Subcutaneous adipose tissue (tissue), 4 donors: ENCODE data around the gene WASHC4. TPM values are rescaled to one million over a fixed set of nuclear protein-coding genes. Genes with fewer than 3 reads are reported as not detected.

Experiments used
- total RNA-seq, 4 donors: library from RNA; depleted of rRNA; stranded (reverse); fragments of >200 nt; gene quantifications; one replicate each; pipeline ENCODE4 v1.1.0, GENCODE V29; 2016
- TF ChIP-seq, protein P1 (sequence below): fragments of 450-650 bp; IDR thresholded peaks from one replicate; pipeline ENCODE4 v1.5.1; 2016; ENCODE audit warnings: low read depth, mild to moderate bottlenecking, control low read depth, antibody characterized with exemption, moderate library complexity

Gene WASHC4, protein sequence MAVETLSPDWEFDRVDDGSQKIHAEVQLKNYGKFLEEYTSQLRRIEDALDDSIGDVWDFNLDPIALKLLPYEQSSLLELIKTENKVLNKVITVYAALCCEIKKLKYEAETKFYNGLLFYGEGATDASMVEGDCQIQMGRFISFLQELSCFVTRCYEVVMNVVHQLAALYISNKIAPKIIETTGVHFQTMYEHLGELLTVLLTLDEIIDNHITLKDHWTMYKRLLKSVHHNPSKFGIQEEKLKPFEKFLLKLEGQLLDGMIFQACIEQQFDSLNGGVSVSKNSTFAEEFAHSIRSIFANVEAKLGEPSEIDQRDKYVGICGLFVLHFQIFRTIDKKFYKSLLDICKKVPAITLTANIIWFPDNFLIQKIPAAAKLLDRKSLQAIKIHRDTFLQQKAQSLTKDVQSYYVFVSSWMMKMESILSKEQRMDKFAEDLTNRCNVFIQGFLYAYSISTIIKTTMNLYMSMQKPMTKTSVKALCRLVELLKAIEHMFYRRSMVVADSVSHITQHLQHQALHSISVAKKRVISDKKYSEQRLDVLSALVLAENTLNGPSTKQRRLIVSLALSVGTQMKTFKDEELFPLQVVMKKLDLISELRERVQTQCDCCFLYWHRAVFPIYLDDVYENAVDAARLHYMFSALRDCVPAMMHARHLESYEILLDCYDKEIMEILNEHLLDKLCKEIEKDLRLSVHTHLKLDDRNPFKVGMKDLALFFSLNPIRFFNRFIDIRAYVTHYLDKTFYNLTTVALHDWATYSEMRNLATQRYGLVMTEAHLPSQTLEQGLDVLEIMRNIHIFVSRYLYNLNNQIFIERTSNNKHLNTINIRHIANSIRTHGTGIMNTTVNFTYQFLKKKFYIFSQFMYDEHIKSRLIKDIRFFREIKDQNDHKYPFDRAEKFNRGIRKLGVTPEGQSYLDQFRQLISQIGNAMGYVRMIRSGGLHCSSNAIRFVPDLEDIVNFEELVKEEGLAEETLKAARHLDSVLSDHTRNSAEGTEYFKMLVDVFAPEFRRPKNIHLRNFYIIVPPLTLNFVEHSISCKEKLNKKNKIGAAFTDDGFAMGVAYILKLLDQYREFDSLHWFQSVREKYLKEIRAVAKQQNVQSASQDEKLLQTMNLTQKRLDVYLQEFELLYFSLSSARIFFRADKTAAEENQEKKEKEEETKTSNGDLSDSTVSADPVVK
- total RNA-seq, result 100 to 1,000 TPM in 3 of 4 donors, 10 to 100 TPM in 1; 77.6 to 132 (median 118) TPM

DNA sequence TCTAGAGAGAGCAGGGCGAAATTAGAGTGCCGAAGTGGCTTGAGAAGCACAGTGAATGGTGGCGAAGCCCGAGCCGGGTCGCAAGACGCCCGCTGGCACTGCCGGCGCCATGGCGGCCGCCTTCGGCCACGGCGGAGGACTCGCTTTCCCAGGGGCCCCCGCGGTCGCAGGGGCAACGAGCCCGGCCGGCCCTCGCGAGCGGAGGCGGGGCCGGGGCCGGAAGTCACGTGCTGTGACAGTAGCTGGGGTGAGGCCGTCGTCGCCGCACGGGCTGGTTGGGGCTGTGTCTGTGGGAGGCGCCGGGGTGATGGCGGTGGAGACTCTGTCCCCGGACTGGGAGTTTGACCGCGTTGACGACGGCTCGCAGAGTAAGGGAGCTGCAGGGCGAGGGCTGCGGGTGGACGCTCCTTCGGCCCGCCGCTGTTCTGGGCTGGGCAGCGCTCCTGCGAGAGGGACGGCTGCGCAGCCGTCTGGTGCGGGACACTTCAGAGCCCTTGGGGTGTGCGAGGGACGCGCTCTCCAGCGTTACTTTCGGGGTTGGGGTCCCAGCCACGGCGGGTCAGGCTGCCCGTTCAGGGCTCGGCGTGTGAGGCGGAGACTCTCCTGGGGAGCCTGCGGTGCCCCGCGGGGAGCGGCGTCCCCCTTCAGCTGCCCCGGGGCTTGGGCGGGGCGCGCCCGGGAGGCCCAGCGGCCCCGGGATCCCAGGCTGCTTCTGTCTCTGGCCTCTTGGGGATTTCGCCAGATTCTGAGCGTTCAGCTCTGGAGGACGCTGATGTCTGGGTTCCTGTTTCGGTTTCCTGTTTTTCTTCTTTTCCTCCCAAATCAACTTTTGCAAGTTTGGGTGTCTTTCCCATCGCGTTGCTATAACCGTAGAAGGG is at the start of gene WASHC4:
TSS of gene WASHC4 (plus strand) at position 238 of the 878 bp plus-strand sequence. CDS start at position 308, 70 bp downstream.
- TF ChIP-seq, protein P1, sequence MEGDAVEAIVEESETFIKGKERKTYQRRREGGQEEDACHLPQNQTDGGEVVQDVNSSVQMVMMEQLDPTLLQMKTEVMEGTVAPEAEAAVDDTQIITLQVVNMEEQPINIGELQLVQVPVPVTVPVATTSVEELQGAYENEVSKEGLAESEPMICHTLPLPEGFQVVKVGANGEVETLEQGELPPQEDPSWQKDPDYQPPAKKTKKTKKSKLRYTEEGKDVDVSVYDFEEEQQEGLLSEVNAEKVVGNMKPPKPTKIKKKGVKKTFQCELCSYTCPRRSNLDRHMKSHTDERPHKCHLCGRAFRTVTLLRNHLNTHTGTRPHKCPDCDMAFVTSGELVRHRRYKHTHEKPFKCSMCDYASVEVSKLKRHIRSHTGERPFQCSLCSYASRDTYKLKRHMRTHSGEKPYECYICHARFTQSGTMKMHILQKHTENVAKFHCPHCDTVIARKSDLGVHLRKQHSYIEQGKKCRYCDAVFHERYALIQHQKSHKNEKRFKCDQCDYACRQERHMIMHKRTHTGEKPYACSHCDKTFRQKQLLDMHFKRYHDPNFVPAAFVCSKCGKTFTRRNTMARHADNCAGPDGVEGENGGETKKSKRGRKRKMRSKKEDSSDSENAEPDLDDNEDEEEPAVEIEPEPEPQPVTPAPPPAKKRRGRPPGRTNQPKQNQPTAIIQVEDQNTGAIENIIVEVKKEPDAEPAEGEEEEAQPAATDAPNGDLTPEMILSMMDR, result no peak

DNA sequence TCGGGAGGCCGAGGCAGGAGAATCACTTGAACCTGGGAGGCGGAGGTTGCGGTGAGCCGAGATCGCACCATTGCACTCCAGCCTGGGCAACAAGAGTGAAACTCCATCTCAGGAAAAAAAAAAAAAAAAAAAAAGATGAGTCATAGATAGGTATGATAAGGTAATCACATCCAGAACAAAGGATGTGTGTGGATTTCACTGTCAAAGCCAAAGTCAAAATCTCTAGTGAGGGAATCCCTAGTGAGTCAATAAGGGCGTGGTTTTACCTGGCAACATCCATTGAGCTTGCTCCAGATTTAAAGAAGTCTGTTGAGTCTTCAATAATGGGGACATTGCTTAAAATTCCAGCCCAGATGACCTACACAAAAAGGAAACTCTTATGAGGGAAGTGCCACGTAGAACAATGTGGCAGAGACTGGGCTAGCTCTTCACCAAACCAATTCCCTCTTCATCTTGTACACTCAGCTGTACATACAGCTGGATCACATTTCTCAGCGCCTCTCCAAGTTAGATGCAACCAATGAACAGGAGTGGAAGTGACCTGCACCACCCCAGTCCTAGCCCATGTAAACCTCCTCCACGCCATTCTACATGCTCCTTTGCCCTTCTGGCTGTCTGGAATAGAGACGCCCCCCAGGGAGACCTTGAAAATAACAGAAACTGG is 46.7 kb upstream of the WASHC4 start:
- TF ChIP-seq, protein P1, result no peak

DNA sequence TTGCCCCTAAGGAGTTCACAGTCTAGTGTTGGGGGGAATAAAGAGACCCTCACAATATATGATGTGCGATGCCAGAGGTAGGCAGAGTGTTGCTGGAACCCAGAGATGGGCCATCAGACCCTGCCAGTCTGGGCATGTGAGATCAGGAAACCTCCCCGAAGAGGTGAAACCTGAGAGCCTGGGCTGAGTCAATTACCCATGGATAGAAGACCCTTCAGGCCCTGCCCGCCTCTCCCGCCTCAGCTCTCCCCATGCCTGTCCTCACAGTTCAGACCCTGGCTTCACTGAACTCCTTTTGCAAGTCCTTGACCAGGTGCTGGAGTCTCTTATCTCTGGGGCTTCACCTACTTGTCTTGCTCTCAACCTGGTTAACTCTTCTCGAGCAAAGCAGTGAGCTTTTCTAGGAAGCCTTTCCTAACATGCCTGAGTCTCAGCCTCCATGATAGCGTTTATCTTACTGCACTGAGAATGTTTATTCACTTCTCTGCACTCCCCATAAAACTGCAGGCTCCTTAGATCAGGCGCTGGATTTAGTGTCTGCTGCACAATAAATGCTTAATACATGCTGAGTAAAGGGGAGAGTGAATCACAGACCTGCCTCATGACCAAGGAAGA is 42.9 kb upstream of the WASHC4 start:
- TF ChIP-seq, protein P1, result no peak

DNA sequence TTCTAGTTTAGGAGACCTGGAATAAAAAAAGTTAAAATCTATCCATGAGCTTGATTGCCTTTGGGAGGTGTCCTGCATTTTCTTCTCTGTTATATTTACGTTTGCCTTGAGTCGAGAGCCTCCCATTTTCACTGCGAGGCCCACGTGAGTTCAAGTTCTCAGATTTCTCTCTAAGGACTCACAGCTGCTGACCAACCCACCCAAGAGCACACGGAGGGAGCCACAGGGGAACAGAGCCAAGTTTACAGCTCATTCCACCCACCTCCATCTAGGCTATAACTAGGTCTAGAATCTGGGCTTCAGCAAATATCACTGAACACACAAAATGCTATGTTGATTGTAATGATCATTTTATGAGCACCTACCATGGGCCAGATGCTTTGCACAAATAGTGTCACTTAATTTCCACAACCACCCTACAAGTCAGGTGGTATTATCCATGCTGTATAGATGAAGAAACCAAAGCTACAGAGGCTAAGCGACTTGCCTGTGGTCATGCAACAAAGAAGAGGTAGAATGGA is 40.0 kb upstream of the WASHC4 start:
- TF ChIP-seq, protein P1, result no peak

DNA sequence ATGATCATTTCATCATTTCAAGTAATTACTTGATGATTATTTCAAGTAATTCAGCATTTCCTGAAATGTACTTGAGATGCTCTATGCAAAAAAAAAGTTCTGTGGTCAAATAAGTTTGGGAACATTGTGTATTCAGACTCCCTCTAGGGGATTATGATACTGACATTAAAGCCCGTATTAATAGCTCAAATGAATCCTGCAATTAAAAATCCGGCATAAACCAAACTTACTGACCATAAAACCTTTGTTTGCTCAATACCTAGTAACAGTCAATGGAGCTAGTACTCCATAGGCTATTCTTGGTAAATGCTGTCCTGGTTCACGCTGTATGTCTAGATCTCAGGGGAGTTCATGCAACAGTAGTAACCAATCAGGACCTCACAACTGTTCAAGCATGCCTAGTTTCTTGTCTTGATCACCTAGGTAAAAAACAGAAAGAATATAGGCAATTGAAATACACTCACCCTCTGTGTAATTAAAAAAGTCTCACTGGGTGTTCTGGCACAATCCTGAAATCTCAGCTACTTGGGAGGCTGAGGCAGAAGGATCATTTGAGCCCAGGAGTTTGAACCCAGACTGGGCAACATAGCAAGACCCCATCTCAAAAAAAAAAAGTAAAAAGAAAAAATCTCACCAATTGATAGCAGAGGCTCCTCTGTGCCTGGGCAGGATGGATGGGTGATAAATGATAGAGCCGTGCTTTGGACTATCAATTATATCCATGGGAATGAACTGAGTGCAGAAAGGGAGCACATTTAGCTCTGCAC is 37.4 kb upstream of the WASHC4 start:
- TF ChIP-seq, protein P1, result no peak
